GM10266 (cell line): ENCODE measurements around the gene CLHC1.
"Not testable (repeated sequence)": the region's sequence is repeated elsewhere in the genome, so short reads cannot be mapped to it uniquely, and the experiment has no call there.

Experiments
- DNase-seq: peaks from one replicate; pipeline ENCODE4 v3.0.0; 2012; ENCODE audit errors: extremely low spot score
- TF ChIP-seq, protein P1 (sequence below): IDR thresholded peaks from 2 replicates; pipeline ENCODE4 v1.5.1; 2012; ENCODE audit warnings: mild to moderate bottlenecking, low read depth; ENCODE audit not compliant: control insufficient read depth, insufficient read depth; ENCODE audit errors: missing control alignments

The CLHC1 gene

DNA sequence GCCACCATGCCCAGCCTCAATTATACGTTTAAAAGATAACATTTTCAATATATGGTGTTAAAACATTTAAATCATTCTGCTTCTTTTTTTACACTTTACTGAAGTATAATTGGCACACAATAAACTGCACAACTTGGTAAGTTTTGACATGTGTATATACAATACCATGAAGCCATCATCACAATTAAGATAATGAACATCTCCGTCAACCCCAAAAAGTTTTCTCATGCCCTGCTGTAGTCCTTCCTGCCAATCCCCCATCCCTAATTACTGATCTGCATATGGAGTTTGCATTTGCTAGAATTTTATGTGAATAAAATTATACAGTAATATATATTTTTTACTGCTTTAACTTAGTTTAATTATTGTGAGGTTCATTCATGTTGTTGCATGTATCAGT lies 96.6 kb downstream of the CLHC1 start:
- TF ChIP-seq, protein P1, sequence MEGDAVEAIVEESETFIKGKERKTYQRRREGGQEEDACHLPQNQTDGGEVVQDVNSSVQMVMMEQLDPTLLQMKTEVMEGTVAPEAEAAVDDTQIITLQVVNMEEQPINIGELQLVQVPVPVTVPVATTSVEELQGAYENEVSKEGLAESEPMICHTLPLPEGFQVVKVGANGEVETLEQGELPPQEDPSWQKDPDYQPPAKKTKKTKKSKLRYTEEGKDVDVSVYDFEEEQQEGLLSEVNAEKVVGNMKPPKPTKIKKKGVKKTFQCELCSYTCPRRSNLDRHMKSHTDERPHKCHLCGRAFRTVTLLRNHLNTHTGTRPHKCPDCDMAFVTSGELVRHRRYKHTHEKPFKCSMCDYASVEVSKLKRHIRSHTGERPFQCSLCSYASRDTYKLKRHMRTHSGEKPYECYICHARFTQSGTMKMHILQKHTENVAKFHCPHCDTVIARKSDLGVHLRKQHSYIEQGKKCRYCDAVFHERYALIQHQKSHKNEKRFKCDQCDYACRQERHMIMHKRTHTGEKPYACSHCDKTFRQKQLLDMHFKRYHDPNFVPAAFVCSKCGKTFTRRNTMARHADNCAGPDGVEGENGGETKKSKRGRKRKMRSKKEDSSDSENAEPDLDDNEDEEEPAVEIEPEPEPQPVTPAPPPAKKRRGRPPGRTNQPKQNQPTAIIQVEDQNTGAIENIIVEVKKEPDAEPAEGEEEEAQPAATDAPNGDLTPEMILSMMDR = no peak
- no peak for DNase-seq

- DNase-seq = no peak
- TF ChIP-seq, protein P1 = no peak
These were observed 97.8 kb downstream of the CLHC1 start for GRCh38 chr2:55134316-55134706.

GRCh38 chr2:55133467-55134315 lies 98.4 kb downstream of the CLHC1 start:
- TF ChIP-seq, protein P1 = no peak
- peak; percentile 72 for DNase-seq

DNA sequence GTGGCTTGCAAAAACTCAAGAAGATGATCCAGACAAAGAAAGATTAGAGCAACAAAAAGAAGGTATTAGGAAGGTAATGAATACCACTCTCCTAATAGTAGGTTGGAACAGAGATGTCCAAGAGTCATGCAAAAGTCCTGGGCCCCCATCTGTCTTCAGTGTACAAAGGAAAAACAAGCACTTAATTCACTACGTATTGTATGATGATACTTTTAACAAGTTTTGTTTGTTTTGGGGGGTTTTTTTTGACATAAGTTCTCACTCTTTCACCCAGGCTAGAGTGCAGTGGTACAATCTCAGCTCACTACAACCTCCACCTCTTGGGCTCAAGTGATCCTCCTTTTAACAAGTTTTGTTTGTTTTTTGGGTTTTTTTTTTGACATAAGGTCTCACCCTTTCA lies 101.2 kb downstream of the CLHC1 start:
- DNase-seq = no peak
- TF ChIP-seq, protein P1 = no peak

GRCh38 chr2:55126643-55127042 lies 105.5 kb downstream of the CLHC1 start:
- DNase-seq = not testable (repeated sequence)
